HEK293 (cell line): Measurements from ENCODE around the gene DNAJB1.

Experiments
- CTCF ChIP-seq: fragments of 450-650 bp; formaldehyde crosslinking; IDR thresholded peaks from 2 replicates; pipeline ENCODE4 v1.5.1; 2016; ENCODE audit warnings: missing biosample characterization, missing genetic modification characterization
- REST ChIP-seq: fragments of 450-650 bp; formaldehyde crosslinking; IDR thresholded peaks from 2 replicates; pipeline ENCODE4 v1.5.1; 2016; ENCODE audit warnings: missing biosample characterization, missing genetic modification characterization
- SETDB1 ChIP-seq: IDR thresholded peaks from one replicate; pipeline ENCODE4 v1.6.1; 2017; ENCODE audit warnings: mild to moderate bottlenecking, low read length, moderate library complexity, mixed read lengths; ENCODE audit not compliant: insufficient read length
- SP2 ChIP-seq: fragments of 450-650 bp; formaldehyde crosslinking; IDR thresholded peaks from 2 replicates; pipeline ENCODE4 v1.5.1; 2016; ENCODE audit warnings: missing biosample characterization, missing genetic modification characterization
- ZFP37 ChIP-seq: fragments of 450-650 bp; formaldehyde crosslinking; IDR thresholded peaks from 2 replicates; pipeline ENCODE4 v1.5.1; 2016; ENCODE audit warnings: missing biosample characterization, missing genetic modification characterization
- ZNF24 ChIP-seq: fragments of 450-650 bp; formaldehyde crosslinking; IDR thresholded peaks from 2 replicates; pipeline ENCODE4 v1.5.1; 2016; ENCODE audit warnings: missing biosample characterization, missing genetic modification characterization
- ZNF37A ChIP-seq: fragments of 450-650 bp; IDR thresholded peaks from 2 replicates; pipeline ENCODE4 v1.5.1; 2018; ENCODE audit warnings: missing biosample characterization, missing genetic modification characterization
- ZNF777 ChIP-seq: fragments of 450-650 bp; formaldehyde crosslinking; IDR thresholded peaks from 2 replicates; pipeline ENCODE4 v1.5.1; 2017; ENCODE audit warnings: missing biosample characterization, missing genetic modification characterization, borderline replicate concordance

- TF ChIP-seq ZNF24 (tag by site-specific recombination) (no peak), CTCF (tag by site-specific recombination) (no peak), REST (no peak), ZNF37A (tag by site-specific recombination) (no peak), SP2 (tag by site-specific recombination) (no peak), SETDB1 (no peak), ZFP37 (tag by site-specific recombination) (no peak), ZNF777 (no peak)
Observed at GRCh38 chr19:14554382-14554812, 36.2 kb upstream of the DNAJB1 start.
